GM19193 (cell line): ENCODE results near the gene PCDHGA5.
"Not testable (repeated sequence)": the region's sequence is repeated elsewhere in the genome, so short reads cannot be mapped to it uniquely, and the experiment has no call there.

Source experiments
- POLR2A ChIP-seq: IDR thresholded peaks from 4 replicates; pipeline ENCODE4 v1.6.1; 2011; ENCODE audit not compliant: insufficient read depth, insufficient read length; ENCODE audit errors: extremely low read depth

The PCDHGA5 gene

GRCh38 chr5:141399555-141400258 lies 35.7 kb downstream of the PCDHGA5 start:
- no peak for TF ChIP-seq POLR2A

- no peak for TF ChIP-seq POLR2A
Observed at GRCh38 chr5:141402553-141403243, 38.7 kb downstream of the PCDHGA5 start, which contains the start of gene PCDHGA9. Gene PCDHGA9 (plus strand): TSS chr5:141402778. CDS start chr5:141402953, 175 bp downstream.

GRCh38 chr5:141403387-141403786 lies 39.4 kb downstream of the PCDHGA5 start:
- TF ChIP-seq POLR2A, result no peak

GRCh38 chr5:141407790-141408505 lies 44.0 kb downstream of the PCDHGA5 start, which contains the start of gene PCDHGB6:
Gene PCDHGB6 (plus strand): TSS chr5:141408021. CDS start chr5:141408203, 182 bp downstream.
- TF ChIP-seq POLR2A, result not testable (repeated sequence)

GRCh38 chr5:141409598-141410306 lies 45.8 kb downstream of the PCDHGA5 start:
- no peak for TF ChIP-seq POLR2A

GRCh38 chr5:141411575-141411974 lies 47.6 kb downstream of the PCDHGA5 start:
- no peak for TF ChIP-seq POLR2A

GRCh38 chr5:141412854-141413539 lies 49.0 kb downstream of the PCDHGA5 start, which contains the start of gene PCDHGA10:
Gene PCDHGA10 (plus strand): TSS chr5:141412987. CDS start chr5:141413176, 189 bp downstream.
- no peak for TF ChIP-seq POLR2A

GRCh38 chr5:141413540-141414069 lies 49.6 kb downstream of the PCDHGA5 start:
- no peak for TF ChIP-seq POLR2A
